Adrenal gland (tissue), 19 donors: ENCODE data around the gene PLA2R1. TPM values are rescaled to one million over a fixed set of nuclear protein-coding genes. Genes with fewer than 3 reads are reported as not detected.

Experiments
- DNase-seq, 7 donors: peaks; one replicate each; pipeline ENCODE4 v3.0.0-alpha.2; 2019 to 2020
- H3K27ac ChIP-seq, 5 donors: fragments of 200-600 bp; sonication (generic) in 4 of 5; 1 replicate in 3 of 5; 2 replicates in 2 of 5; pipeline versions ENCODE4 v1.5.1 to v1.8.0; 2016 to 2020; ENCODE audit warnings: mild to moderate bottlenecking in 1 of 5
- H3K27me3 ChIP-seq: fragments of 200-600 bp; 2 replicates; pipeline ENCODE4 v1.8.0; 2021
- H3K36me3 ChIP-seq, 2 donors: fragments of 200-600 bp; replicated peaks in 1 of 2; 1 replicate in 1 of 2; 2 replicates in 1 of 2; pipeline versions ENCODE4 v1.5.1 to v1.8.0; 2018 to 2022
- H3K4me1 ChIP-seq, 2 donors: fragments of 200-600 bp; replicated peaks in 1 of 2; 1 replicate in 1 of 2; 2 replicates in 1 of 2; pipeline versions ENCODE4 v1.5.1 to v1.8.0; 2018 to 2021
- H3K4me3 ChIP-seq, 4 donors: fragments of 200-600 bp; sonication (generic) in 3 of 4; one replicate each; pipeline ENCODE4 v1.5.1; 2016 to 2018
- H3K9me3 ChIP-seq, 3 donors: fragments of 200-600 bp; sonication (generic) in 1 of 3; replicated peaks in 1 of 3; 1 replicate in 2 of 3; 2 replicates in 1 of 3; pipeline versions ENCODE4 v1.5.1 to v1.8.0; 2016 to 2021
- POLR2A ChIP-seq, 2 donors: fragments of 450-650 bp; IDR thresholded peaks; one replicate each; pipeline ENCODE4 v1.6.1; 2017; ENCODE audit warnings: antibody characterized with exemption in 2 of 2, mild to moderate bottlenecking in 2 of 2, moderate library complexity in 1 of 2
- WGBS, 4 donors: extraction: QIAGEN DNeasy Blood & Tissue Kit in 2 of 4; methylation state at CpG; one replicate each; pipeline versions ENCODE4 v1.1.5 to v1.1.7; 2013 to 2017; 5-methylcytosine and 5-hydroxymethylcytosine counted together
- intact Hi-C, 2 donors: fragments of 100-400 bp; cut with DNase I; formaldehyde crosslinking; loops; one replicate each; pipeline versions ENCODE4 v1.14.1 to v1.15.0; 2022 to 2023
- long read RNA-seq, 10 donors: library from polyadenylated mRNA in 3 of 10; unstranded in 2 of 10; stranded (forward) in 1 of 10; transcript quantifications; one replicate each; pipeline ENCODE4 v2.0.0 and lab custom pipeline, GENCODE V29; 2021 to 2026
- polyA plus RNA-seq, 3 donors: library from polyadenylated mRNA; stranded (reverse); fragments of 200-250 nt in 2 of 3; fragments of 350-450 nt in 1 of 3; fragmentation: Illumina TruSeq in 1 of 3; extraction: RNeasy Lipid Tissue Mini Kit (QIAGEN cat#74804) in 1 of 3; gene quantifications; one replicate each; pipeline ENCODE4 v1.2.3, GENCODE V29; 2013 to 2014
- total RNA-seq, 9 donors: library from RNA; depleted of rRNA in 4 of 9; stranded (reverse); fragments of >200 nt in 4 of 9; fragments of 120-200 nt in 1 of 9; fragmentation: NEBNext Ultra II Directional in 1 of 9; extraction: Animal tissue kit (Norgen Biotek cat#: 25700) in 1 of 9; gene quantifications; one replicate each; pipeline versions ENCODE4 v1.1.0 to v1.2.4, GENCODE V29; 2013 to 2023
- TF ChIP-seq, protein P1 (sequence below), 6 experiments: fragments of 450-650 bp in 4 of 6; fragments of 200-600 bp in 2 of 6; sonication (generic) in 1 of 6; IDR thresholded peaks; 1 replicate in 5 of 6; 2 replicates in 1 of 6; pipeline versions ENCODE4 v1.5.1 to v1.8.0; 2016 to 2021; ENCODE audit warnings: antibody characterized with exemption in 6 of 6, mild to moderate bottlenecking in 2 of 6, moderate library complexity in 1 of 6
- donor health status: healthy with polysubstance abuse.
- donor health status: Bipolar disorder and iron deficiency.
- donor health status: DM: yes; HTN: yes; CAD: no.
- donor health status: DM: no; HTN: no; CAD: no.
- donor health status: DM: no; HTN: no; CAD: no.
- donor health status: DM: yes; HTN: yes; CAD: no.

The PLA2R1 gene
- total RNA-seq (10 to 100 TPM in 2 of 9 donors, 1 to 10 TPM in 7; 2.9 to 11.6 (median 7.0) TPM), polyA plus RNA-seq (1 to 10 TPM; 5.4 to 9.8 (median 7.3) TPM)
- long read RNA-seq, donor 1: 0 reads
- long read RNA-seq, donor 2, full-length matches to known transcripts: 1 of 1 reads
- long read RNA-seq, donor 2, partial matches to known transcripts: 0 of 1 reads
- long read RNA-seq, donor 2, other reads (novel, unspliced or antisense): 0 of 1 reads
- long read RNA-seq, donor 3: 0 reads
- long read RNA-seq, donor 4, partial matches to known transcripts: 1 of 1 reads
- long read RNA-seq, donor 4, other reads (novel, unspliced or antisense): 0 of 1 reads
- long read RNA-seq, donor 5, full-length matches to known transcripts: 5 of 13 reads
- long read RNA-seq, donor 5, partial matches to known transcripts: 4 of 13 reads
- long read RNA-seq, donor 5, other reads (novel, unspliced or antisense): 4 of 13 reads
- long read RNA-seq, donor 6: 0 reads
- long read RNA-seq, donor 7: 0 reads
- long read RNA-seq, donor 8: 0 reads
- long read RNA-seq, donor 9: 0 reads
- long read RNA-seq, donor 10: 0 reads

DNA sequence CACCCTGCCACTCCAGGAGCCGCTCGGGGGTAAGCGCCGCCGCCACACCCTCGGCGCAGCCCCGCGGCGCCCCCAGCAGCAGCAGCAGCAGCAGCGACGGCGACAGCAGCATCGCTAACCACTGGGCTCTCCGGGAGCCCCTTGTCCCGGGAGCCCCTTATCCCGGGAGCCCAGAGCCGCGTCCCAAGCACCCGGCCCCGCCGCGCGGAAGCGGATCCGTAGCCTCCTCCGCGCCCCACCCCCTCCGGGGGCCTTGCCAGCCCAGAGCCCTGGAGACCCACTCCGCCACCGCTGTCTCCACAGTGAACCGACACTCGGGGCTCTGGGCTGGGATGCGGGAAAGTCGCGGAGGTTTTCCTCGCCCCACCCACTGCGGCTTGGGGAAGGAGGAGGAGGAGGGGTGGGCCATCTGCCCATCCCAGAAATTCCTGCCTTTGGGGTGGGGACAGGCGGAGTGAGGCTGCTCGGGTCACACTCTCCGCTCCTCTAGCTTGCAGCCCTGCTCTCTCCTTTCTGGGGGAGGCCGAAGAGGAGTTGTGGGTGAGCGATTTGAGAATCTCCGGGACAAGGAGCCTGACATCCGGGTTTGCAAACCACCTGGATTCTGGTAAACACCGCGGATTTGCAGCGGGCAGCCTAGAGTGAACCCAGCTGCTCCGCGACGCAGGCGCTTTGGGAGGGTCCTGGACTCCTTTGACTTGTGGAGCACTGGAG is at the start of gene PLA2R1:
Gene PLA2R1 (minus strand): TSS at position 324 of the 714 bp plus-strand sequence. CDS start 212 bp downstream, at position 112.
- 1% methylated on average over 23 to 52 of the region's 52 CpGs; no CpG with 5 or more reads in 1 of the 4 donors for WGBS, 4 donors

DNA sequence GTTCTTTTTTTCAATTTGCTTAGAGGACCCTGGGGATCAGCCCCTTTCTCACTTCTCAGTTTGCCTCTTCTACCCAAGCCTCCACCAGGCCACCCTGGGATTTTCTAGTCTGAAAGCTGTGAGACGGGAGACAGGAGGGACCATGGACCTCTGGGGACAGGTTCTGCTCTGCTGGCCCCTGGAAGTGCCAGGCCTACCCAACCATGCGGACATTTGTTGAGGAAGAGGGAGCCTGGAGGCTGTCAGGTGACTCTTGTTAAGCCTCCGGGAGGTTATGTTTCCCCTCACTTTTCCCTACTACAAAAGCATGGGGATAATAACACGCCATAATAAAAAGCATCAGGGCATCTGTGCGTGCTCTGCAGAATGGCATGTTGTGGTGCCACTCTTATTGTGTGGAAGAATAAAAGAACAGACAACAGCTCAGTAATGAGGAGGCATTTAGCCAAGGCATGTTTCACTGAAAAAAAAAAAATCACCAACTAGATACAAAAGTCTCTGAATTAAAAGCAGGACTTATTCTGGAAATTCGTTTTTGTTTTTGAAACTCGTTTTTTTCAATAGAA is 48.3 kb upstream of the PLA2R1 start:
- no peak for DNase-seq
- intact Hi-C loops: loop anchor here in 1 of 2 donors (5.0 kb wide), 1 partner anchor 102 kb away; no protein-coding TSS in a partner anchor
- no peak overlapping the region for H3K4me3 ChIP-seq
- TF ChIP-seq, protein P1, sequence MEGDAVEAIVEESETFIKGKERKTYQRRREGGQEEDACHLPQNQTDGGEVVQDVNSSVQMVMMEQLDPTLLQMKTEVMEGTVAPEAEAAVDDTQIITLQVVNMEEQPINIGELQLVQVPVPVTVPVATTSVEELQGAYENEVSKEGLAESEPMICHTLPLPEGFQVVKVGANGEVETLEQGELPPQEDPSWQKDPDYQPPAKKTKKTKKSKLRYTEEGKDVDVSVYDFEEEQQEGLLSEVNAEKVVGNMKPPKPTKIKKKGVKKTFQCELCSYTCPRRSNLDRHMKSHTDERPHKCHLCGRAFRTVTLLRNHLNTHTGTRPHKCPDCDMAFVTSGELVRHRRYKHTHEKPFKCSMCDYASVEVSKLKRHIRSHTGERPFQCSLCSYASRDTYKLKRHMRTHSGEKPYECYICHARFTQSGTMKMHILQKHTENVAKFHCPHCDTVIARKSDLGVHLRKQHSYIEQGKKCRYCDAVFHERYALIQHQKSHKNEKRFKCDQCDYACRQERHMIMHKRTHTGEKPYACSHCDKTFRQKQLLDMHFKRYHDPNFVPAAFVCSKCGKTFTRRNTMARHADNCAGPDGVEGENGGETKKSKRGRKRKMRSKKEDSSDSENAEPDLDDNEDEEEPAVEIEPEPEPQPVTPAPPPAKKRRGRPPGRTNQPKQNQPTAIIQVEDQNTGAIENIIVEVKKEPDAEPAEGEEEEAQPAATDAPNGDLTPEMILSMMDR (IDR thresholded peaks at IDR 0.05): no peak
- no peak for TF ChIP-seq POLR2A (IDR thresholded peaks at IDR 0.05)
- no peaks in the 10 kb centered on the region for H3K9me3 ChIP-seq
- H3K27me3 ChIP-seq: no peaks in the 10 kb centered on the region
- no peak overlapping the region for H3K27ac ChIP-seq
- no peaks in the 10 kb centered on the region for H3K4me1 ChIP-seq
- H3K36me3 ChIP-seq: no peaks in the 10 kb centered on the region
- WGBS, 4 donors: 71 to 83% (median 74%) methylated on average over 7 of the region's 7 CpGs

More for the DNA sequence above, at the start of gene PLA2R1:
- peaks cover 9 to 14% of the 10 kb centered on the region in 2 donors for H3K4me1 ChIP-seq
- no peaks in the 10 kb centered on the region for H3K27me3 ChIP-seq
- no peaks in the 10 kb centered on the region for H3K9me3 ChIP-seq
- H3K4me3 ChIP-seq: peak within 1 kb of the TSS; percentile 50 to 90 (median 65)
- H3K27ac ChIP-seq: peak within 1 kb of the TSS in 2 of 5 donors; percentile 8 to 75
- DNase-seq: peak; percentile 25 to 58 (median 41)
- TF ChIP-seq, protein P1 (IDR thresholded peaks at IDR 0.05): no peak
- TF ChIP-seq POLR2A (IDR thresholded peaks at IDR 0.05): peak in 1 of 2 donors; percentile 8
- intact Hi-C loops: no loop called here
- H3K36me3 ChIP-seq: no peaks in the 10 kb centered on the region

DNA sequence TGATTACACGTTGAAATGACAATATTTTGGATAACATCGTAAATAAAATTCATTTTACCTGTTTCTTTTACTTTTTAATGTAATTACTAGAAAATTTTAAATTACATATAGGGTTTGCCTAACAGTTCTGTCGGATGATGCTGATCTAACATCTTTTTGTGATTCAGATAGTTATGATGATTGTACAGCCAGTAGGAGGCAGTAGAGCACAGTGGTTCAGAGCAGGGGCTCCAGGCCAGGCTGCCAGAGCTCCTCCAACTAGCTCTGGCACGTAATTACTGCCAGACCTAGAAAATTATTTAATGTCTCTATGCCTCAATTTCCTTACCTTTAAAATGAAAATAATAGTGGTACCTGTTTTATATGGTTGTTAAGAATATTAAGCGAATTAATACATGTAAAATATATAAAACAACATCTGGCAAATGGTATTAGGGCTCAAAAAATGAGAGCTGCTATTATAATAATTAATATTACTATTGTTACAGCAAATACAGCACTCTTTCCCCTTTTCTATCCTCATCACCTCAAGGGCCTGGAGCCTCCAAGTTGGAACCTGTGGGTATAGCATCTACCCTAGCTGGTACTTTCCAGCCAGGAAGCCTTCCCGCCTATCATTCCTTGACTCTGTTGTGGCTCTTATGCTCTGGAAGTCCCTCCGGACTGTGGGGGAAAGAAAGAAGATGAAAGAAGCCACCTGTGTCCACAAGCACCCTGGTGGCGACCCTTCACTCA is 47.7 kb upstream of the PLA2R1 start:
- Histone ChIP-seq H3K4me1 (no peaks in the 10 kb centered on the region), H3K9me3 (no peaks in the 10 kb centered on the region), H3K4me3 (no peak overlapping the region), H3K36me3 (no peaks in the 10 kb centered on the region), H3K27me3 (no peaks in the 10 kb centered on the region), H3K27ac (no peak overlapping the region)
- intact Hi-C loops: loop anchor here in 1 of 2 donors (5.0 kb wide), 1 partner anchor 102 kb away; no protein-coding TSS in a partner anchor
- peak; percentile 68 to 82 (median 74) for DNase-seq
- 41 to 44% (median 42%) methylated on average over 8 of the region's 8 CpGs for WGBS, 4 donors
- no peak for TF ChIP-seq POLR2A (IDR thresholded peaks at IDR 0.05)
- TF ChIP-seq, protein P1 (IDR thresholded peaks at IDR 0.05): peak; percentile 67 to 94 (median 88)
